ENCODE measurements around the gene ADAP2.

GRCh38 chr17:30957741-30958140 is 36.0 kb downstream of the ADAP2 start:
- TF ChIP-seq POLR2A (IDR thresholded peaks at IDR 0.05) (no peak), CTCF (IDR thresholded peaks at IDR 0.05) (no peak)

Data from testis (tissue), 2 donors.